CD4-positive, alpha-beta memory T cell (primary cell): ENCODE data around the gene SSH2. TPM values are rescaled to one million over a fixed set of nuclear protein-coding genes. Genes with fewer than 3 reads are reported as not detected.

Source experiments
- CTCF ChIA-PET: fragments of 350-600 bp; sonication (Branson Sonifier 250); formaldehyde crosslinking; loops from one replicate; lab custom pipeline; 2021; ENCODE audit warnings: inconsistent platforms; ENCODE audit not compliant: partially characterized antibody; lab: Charles Lee
- POLR2A ChIA-PET: fragments of 350-600 bp; sonication (Branson Sonifier 250); formaldehyde crosslinking; loops from one replicate; lab custom pipeline; 2021; ENCODE audit not compliant: partially characterized antibody; lab: Charles Lee
- DNase-seq, 5 donors: peaks; one replicate each; pipeline versions ENCODE4 v3.0.0 to v3.0.0-alpha.2; 2020 to 2022; ENCODE audit warnings: mixed read lengths in 1 of 5
- H3K27ac ChIP-seq: one replicate; pipeline ENCODE4 v1.7.0; 2013; ENCODE audit warnings: low read depth, low read length
- H3K27me3 ChIP-seq: 2 replicates; pipeline ENCODE4 v1.7.0; 2013; ENCODE audit warnings: mild to moderate bottlenecking, low read length, moderate library complexity; ENCODE audit not compliant: insufficient read depth
- H3K36me3 ChIP-seq: 2 replicates; pipeline ENCODE4 v1.7.0; 2013; ENCODE audit warnings: mild to moderate bottlenecking, low read length, moderate library complexity; ENCODE audit not compliant: insufficient read depth
- H3K4me1 ChIP-seq: 2 replicates; pipeline ENCODE4 v1.7.0; 2013; ENCODE audit warnings: mild to moderate bottlenecking, low read length, moderate library complexity; ENCODE audit not compliant: insufficient read depth
- H3K4me3 ChIP-seq, 2 donors: one replicate each; pipeline ENCODE4 v1.7.0; 2013; ENCODE audit warnings: low read length in 2 of 2, mild to moderate bottlenecking in 1 of 2
- H3K9me3 ChIP-seq, 2 donors: one replicate each; pipeline ENCODE4 v1.7.0; 2013; ENCODE audit warnings: low read length in 2 of 2, control low read depth in 1 of 2; ENCODE audit not compliant: control insufficient read depth in 1 of 2
- H3K27ac Mint-ChIP-seq, 7 donors: one replicate each; pipeline ENCODE4 v1.8.0; 2020 to 2021; ENCODE audit warnings: mixed read lengths in 7 of 7, mild to moderate bottlenecking in 6 of 7, inconsistent platforms in 3 of 7, moderate library complexity in 3 of 7
- H3K27me3 Mint-ChIP-seq, 2 donors: one replicate each; pipeline ENCODE4 v1.8.0; 2020 to 2021; ENCODE audit warnings: mixed read lengths in 2 of 2
- H3K36me3 Mint-ChIP-seq, 2 donors: one replicate each; pipeline ENCODE4 v1.8.0; 2020 to 2021; ENCODE audit warnings: mixed read lengths in 2 of 2, inconsistent platforms in 1 of 2, mild to moderate bottlenecking in 1 of 2
- H3K4me1 Mint-ChIP-seq, 4 donors: one replicate each; pipeline ENCODE4 v1.8.0; 2020 to 2021; ENCODE audit warnings: mixed read lengths in 4 of 4, mild to moderate bottlenecking in 1 of 4
- H3K4me3 Mint-ChIP-seq, 8 donors: one replicate each; pipeline ENCODE4 v1.8.0; 2020 to 2021; ENCODE audit warnings: mixed read lengths in 8 of 8, mild to moderate bottlenecking in 7 of 8, moderate library complexity in 6 of 8, inconsistent platforms in 3 of 8
- H3K9me3 Mint-ChIP-seq, 8 donors: one replicate each; pipeline ENCODE4 v1.8.0; 2020 to 2021; ENCODE audit warnings: mixed read lengths in 8 of 8, mild to moderate bottlenecking in 5 of 8, inconsistent platforms in 3 of 8, moderate library complexity in 1 of 8
- intact Hi-C: fragments of 100-400 bp; cut with micrococcal nuclease; formaldehyde crosslinking; loops from one replicate; pipeline ENCODE4 v1.15.1; 2023
- polyA plus RNA-seq, 2 donors: library from polyadenylated mRNA; unstranded; fragments of 300-500 nt; fragmentation: Illumina TruSeq; gene quantifications; one replicate each; pipeline ENCODE4 v1.2.3, GENCODE V29; 2021
- total RNA-seq, 2 experiments: library from RNA; stranded (reverse); gene quantifications; one replicate each; pipeline ENCODE4 v1.2.3, GENCODE V29; 2021

Gene SSH2
- total and polyA plus RNA-seq, 4 experiments from 2014 or later: 13.5 to 70.4 (median 54.2) TPM

DNA sequence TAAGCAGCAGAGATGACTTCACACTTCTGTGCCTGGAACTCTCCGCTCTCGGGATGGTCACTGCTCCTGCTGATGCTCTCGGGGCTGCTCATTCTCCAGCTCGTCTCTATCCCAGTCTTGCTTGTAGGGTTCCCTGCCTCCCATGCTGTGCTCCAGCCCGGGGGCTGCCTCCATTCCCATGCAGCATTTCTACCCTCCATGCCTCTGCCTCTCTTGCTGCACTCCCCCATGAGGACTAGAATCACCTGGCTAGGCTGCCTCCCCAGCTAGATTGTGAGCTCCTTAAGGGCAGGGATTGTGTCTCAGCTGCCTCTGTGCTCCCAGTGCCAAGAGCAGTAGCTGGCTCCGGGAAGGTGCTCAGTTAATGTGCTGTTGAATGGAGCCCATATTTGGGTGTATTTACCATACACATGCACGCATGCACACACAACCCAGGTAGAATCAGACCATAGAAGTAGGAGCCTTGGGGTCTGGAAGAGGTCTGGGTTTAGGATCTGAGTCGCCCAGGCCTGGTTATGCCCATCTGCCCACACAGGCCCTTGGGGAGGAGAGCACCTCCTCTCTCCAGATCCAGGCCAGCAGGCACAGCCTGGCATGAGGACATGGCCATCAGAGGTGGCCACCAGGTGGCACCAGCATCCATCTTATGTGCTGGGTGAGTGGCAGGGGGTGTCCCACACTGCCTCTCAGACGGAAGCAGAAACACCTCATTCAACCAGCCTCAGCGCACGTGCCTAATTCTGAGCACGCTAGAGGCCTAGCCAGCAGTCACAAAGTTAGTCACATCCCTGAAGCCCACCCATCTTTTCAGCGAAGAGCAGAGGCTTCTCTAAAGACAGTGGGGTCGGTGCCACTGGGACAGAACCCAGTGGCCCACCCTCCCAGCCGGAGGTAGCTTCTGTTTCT is 349.9 kb downstream of the SSH2 start:
- peak overlapping the region in 2 of 8 donors; percentile 8 to 65 for H3K4me3 Mint-ChIP-seq
- no peaks in the 10 kb centered on the region for H3K27me3 ChIP-seq
- H3K36me3 Mint-ChIP-seq: peaks cover 12 to 42% of the 10 kb centered on the region in 2 donors
- ChIA-PET POLR2A (interaction anchor here (0.8 to 12.9 kb wide), 6 partner anchors 9 to 41 kb away, joined by 3 to 127 read pairs (median 21); partner anchors contain the start of genes ABHD15, ANKRD13B and TP53I13), CTCF (interaction anchor here (0.8 to 28.5 kb wide), 17 partner anchors 9 to 441 kb away, joined by 3 to 523 read pairs (median 5); partner anchors contain the start of genes ANKRD13B, CORO6 and TP53I13)
- intact Hi-C loops: loop anchor here (1.0 to 10.0 kb wide), 7 partner anchors 11 to 421 kb away; partner anchors contain the start of genes SSH2 and TP53I13
- no peaks in the 10 kb centered on the region for H3K9me3 ChIP-seq
- no peak overlapping the region for H3K27ac ChIP-seq
- peak; percentile 85 to 91 (median 87) for DNase-seq
- H3K4me3 ChIP-seq: no peak overlapping the region
- H3K36me3 ChIP-seq: peaks cover 35% of the 10 kb centered on the region
- H3K27me3 Mint-ChIP-seq: no peaks in the 10 kb centered on the region
- no peaks in the 10 kb centered on the region for H3K9me3 Mint-ChIP-seq
- peaks cover 18% of the 10 kb centered on the region for H3K4me1 ChIP-seq
- peaks cover 8 to 31% (median 18%) of the 10 kb centered on the region in 4 donors for H3K4me1 Mint-ChIP-seq
- peak overlapping the region; percentile 55 to 90 (median 83) for H3K27ac Mint-ChIP-seq

- H3K36me3 ChIP-seq: peaks cover 43% of the 10 kb centered on the region
- no peak overlapping the region for H3K27ac ChIP-seq
- Mint-ChIP-seq H3K4me3 (no peak overlapping the region), H3K9me3 (no peaks in the 10 kb centered on the region), H3K36me3 (peaks cover 12 to 55% of the 10 kb centered on the region in 2 donors), H3K27me3 (no peaks in the 10 kb centered on the region), H3K27ac (peak overlapping the region in 2 of 7 donors; percentile 52 to 73), H3K4me1 (peaks cover 3 to 18% (median 9%) of the 10 kb centered on the region in 4 donors)
- CTCF ChIA-PET: interaction anchor here (0.7 to 28.5 kb wide), 13 partner anchors 9 to 752 kb away, joined by 3 to 523 read pairs (median 7); partner anchors contain the start of genes ANKRD13B, CORO6 and TP53I13
- no peak for DNase-seq
- intact Hi-C loops: loop anchor here (10.0 kb wide), 1 partner anchor 204 kb away; no protein-coding TSS in a partner anchor
- no peaks in the 10 kb centered on the region for H3K27me3 ChIP-seq
- no peaks in the 10 kb centered on the region for H3K9me3 ChIP-seq
- no peak overlapping the region for H3K4me3 ChIP-seq
- POLR2A ChIA-PET: interaction anchor here (1.1 to 12.9 kb wide), 5 partner anchors 9 to 37 kb away, joined by 3 to 127 read pairs (median 32); partner anchors contain the start of genes ABHD15, ANKRD13B and TP53I13
- H3K4me1 ChIP-seq: peaks cover 5% of the 10 kb centered on the region
Measured at GRCh38 chr17:29578626-29579485, 351.2 kb downstream of the SSH2 start.

GRCh38 chr17:29577385-29578211 is 352.4 kb downstream of the SSH2 start:
- DNase-seq: no peak
- CTCF ChIA-PET: interaction anchor here (0.9 to 28.5 kb wide), 5 partner anchors 8 to 202 kb away, joined by 3 to 523 read pairs (median 34); partner anchors contain the start of genes ANKRD13B, CORO6 and TP53I13
- no peaks in the 10 kb centered on the region for H3K27me3 Mint-ChIP-seq
- Histone ChIP-seq H3K9me3 (no peaks in the 10 kb centered on the region), H3K4me1 (peaks cover 5% of the 10 kb centered on the region), H3K36me3 (peaks cover 43% of the 10 kb centered on the region), H3K4me3 (no peak overlapping the region), H3K27ac (no peak overlapping the region), H3K27me3 (no peaks in the 10 kb centered on the region)
- peaks cover 3 to 13% (median 8%) of the 10 kb centered on the region in 4 donors for H3K4me1 Mint-ChIP-seq
- POLR2A ChIA-PET: interaction anchor here (1.0 to 12.9 kb wide), 4 partner anchors 11 to 39 kb away, joined by 3 to 127 read pairs (median 26); partner anchors contain the start of genes ABHD15, ANKRD13B and TP53I13
- H3K4me3 Mint-ChIP-seq: no peak overlapping the region
- no peak overlapping the region for H3K27ac Mint-ChIP-seq
- intact Hi-C loops: loop anchor here (10.0 kb wide), 1 partner anchor 203 kb away; no protein-coding TSS in a partner anchor
- peaks cover 12 to 54% of the 10 kb centered on the region in 2 donors for H3K36me3 Mint-ChIP-seq
- H3K9me3 Mint-ChIP-seq: no peaks in the 10 kb centered on the region

- H3K36me3 ChIP-seq: peaks cover 41% of the 10 kb centered on the region
- H3K36me3 Mint-ChIP-seq: peaks cover 12 to 48% of the 10 kb centered on the region in 2 donors
- peaks cover 5% of the 10 kb centered on the region for H3K4me1 ChIP-seq
- H3K27ac Mint-ChIP-seq: no peak overlapping the region
- no peaks in the 10 kb centered on the region for H3K27me3 Mint-ChIP-seq
- H3K9me3 ChIP-seq: no peaks in the 10 kb centered on the region
- H3K9me3 Mint-ChIP-seq: no peaks in the 10 kb centered on the region
- H3K4me3 Mint-ChIP-seq: no peak overlapping the region
- H3K4me1 Mint-ChIP-seq: peaks cover 3 to 13% (median 7%) of the 10 kb centered on the region in 4 donors
- DNase-seq: no peak
- H3K27ac ChIP-seq: no peak overlapping the region
- ChIA-PET CTCF (interaction anchor here (1.0 to 28.5 kb wide), 3 partner anchors 9 to 40 kb away, joined by 3 to 523 read pairs (median 105); partner anchors contain the start of genes ANKRD13B and CORO6), POLR2A (interaction anchor here (1.0 to 12.9 kb wide), 5 partner anchors 10 to 39 kb away, joined by 3 to 127 read pairs (median 21); partner anchors contain the start of genes ABHD15, ANKRD13B and TP53I13)
- H3K27me3 ChIP-seq: no peaks in the 10 kb centered on the region
- H3K4me3 ChIP-seq: no peak overlapping the region
- intact Hi-C loops: loop anchor here (10.0 kb wide), 1 partner anchor 202 kb away; no protein-coding TSS in a partner anchor
Measured at GRCh38 chr17:29577001-29577370, 353.0 kb downstream of the SSH2 start.

DNA sequence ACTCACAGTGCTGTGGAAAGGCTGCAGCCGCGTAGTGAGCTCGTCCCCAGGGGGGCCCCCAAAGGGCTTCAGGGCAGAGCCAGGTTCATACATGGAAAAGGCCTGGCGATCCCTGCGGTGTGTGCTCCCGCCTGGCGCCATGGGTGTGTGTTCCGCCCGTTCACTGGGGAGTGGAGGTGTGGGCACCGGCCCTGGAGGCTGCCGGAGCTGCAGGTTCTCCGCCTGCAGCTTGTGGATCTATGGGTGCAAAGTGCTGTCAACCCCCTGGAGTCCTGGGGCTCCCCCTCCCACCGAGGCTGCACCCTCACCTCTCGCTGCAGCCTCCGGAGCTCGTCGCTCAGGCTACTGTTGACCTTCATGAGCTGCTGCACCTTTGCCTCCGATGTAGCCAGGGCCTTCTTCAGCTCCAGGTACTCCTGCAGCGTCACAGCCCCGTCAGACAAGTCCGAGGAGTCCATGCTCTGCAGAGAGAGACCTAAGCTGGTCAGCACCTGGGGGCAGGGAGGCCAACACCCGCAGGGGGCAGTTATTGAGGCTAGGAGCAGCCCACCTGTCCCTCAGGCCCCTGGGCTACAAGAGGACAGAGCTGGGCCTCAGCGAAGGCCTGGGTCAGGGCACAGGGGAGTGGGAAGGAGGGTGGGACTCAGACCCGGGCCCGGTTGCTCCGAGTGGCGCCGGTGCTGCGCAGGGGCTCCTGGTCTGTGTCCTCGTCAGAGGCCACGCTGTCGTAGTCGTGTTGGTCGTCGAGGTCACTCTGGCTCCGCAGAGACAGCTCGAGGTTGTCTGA is 353.6 kb downstream of the SSH2 start:
- Mint-ChIP-seq H3K27ac (no peak overlapping the region), H3K4me1 (peaks cover 3 to 13% (median 9%) of the 10 kb centered on the region in 4 donors), H3K9me3 (no peaks in the 10 kb centered on the region), H3K36me3 (peaks cover 12 to 46% of the 10 kb centered on the region in 2 donors), H3K4me3 (no peak overlapping the region), H3K27me3 (no peaks in the 10 kb centered on the region)
- DNase-seq: no peak
- Histone ChIP-seq H3K4me1 (peaks cover 5% of the 10 kb centered on the region), H3K27me3 (no peaks in the 10 kb centered on the region), H3K9me3 (no peaks in the 10 kb centered on the region), H3K27ac (no peak overlapping the region), H3K36me3 (peaks cover 36% of the 10 kb centered on the region), H3K4me3 (no peak overlapping the region)
- CTCF ChIA-PET: interaction anchor here (0.9 to 28.5 kb wide), 5 partner anchors 10 to 207 kb away, joined by 3 to 523 read pairs (median 10); partner anchors contain the start of genes ANKRD13B and CORO6
- POLR2A ChIA-PET: interaction anchor here (0.8 to 12.9 kb wide), 5 partner anchors 9 to 40 kb away, joined by 3 to 127 read pairs (median 21); partner anchors contain the start of genes ABHD15, ANKRD13B and TP53I13
- intact Hi-C loops: loop anchor here (10.0 kb wide), 1 partner anchor 202 kb away; no protein-coding TSS in a partner anchor
